Endothelial cell (in vitro differentiated cells): ENCODE measurements around the gene PLCG2. TPM values are rescaled to one million over a fixed set of nuclear protein-coding genes. Genes with fewer than 3 reads are reported as not detected.

Source experiments
- DNase-seq: peaks from one replicate; pipeline ENCODE4 v3.0.0; 2021; ENCODE audit warnings: low spot score
- H3K27ac Mint-ChIP-seq: one replicate; pipeline ENCODE4 v1.8.0; 2021; ENCODE audit warnings: mixed read lengths, inconsistent platforms; ENCODE audit not compliant: unreplicated experiment
- H3K27me3 Mint-ChIP-seq: one replicate; pipeline ENCODE4 v1.8.0; 2021; ENCODE audit warnings: mild to moderate bottlenecking, moderate library complexity, mixed read lengths, inconsistent platforms; ENCODE audit not compliant: unreplicated experiment
- H3K36me3 Mint-ChIP-seq: one replicate; pipeline ENCODE4 v1.8.0; 2021; ENCODE audit warnings: mild to moderate bottlenecking, low read depth, mixed read lengths, inconsistent platforms; ENCODE audit not compliant: unreplicated experiment
- H3K4me1 Mint-ChIP-seq: one replicate; pipeline ENCODE4 v1.8.0; 2021; ENCODE audit warnings: mild to moderate bottlenecking, mixed read lengths, inconsistent platforms; ENCODE audit not compliant: unreplicated experiment
- H3K4me3 Mint-ChIP-seq: one replicate; pipeline ENCODE4 v1.8.0; 2021; ENCODE audit warnings: mild to moderate bottlenecking, mixed read lengths, inconsistent platforms; ENCODE audit not compliant: unreplicated experiment
- H3K9me3 Mint-ChIP-seq: one replicate; pipeline ENCODE4 v1.8.0; 2021; ENCODE audit warnings: mixed read lengths, inconsistent platforms; ENCODE audit not compliant: unreplicated experiment
- CTCF ChIP-seq: fragments of 200-600 bp; sonication (generic); IDR thresholded peaks from one replicate; pipeline ENCODE4 v1.5.0; 2021; ENCODE audit warnings: antibody characterized with exemption; ENCODE audit not compliant: unreplicated experiment
- total RNA-seq: library from RNA; stranded (reverse); fragmentation: NEBNext Ultra II Directional; extraction: Animal tissue kit (Norgen Biotek cat#: 25700); gene quantifications from one replicate; pipeline ENCODE4 v1.2.1, GENCODE V29; 2021; ENCODE audit not compliant: unreplicated experiment

PLCG2 gene
- total RNA-seq, 1 donor from 2014 or later, result 103 TPM

GRCh38 chr16:81879625-81880024 is 100.5 kb downstream of the PLCG2 start:
- Mint-ChIP-seq H3K27ac (no peak overlapping the region), H3K9me3 (no peaks in the 10 kb centered on the region), H3K4me1 (no peaks in the 10 kb centered on the region), H3K4me3 (no peak overlapping the region), H3K36me3 (peaks cover 10% of the 10 kb centered on the region), H3K27me3 (peaks cover 2% of the 10 kb centered on the region)
- peak; percentile 31 for TF ChIP-seq CTCF
- no peak for DNase-seq

- DNase-seq, result no peak
- TF ChIP-seq CTCF, result no peak
- peaks cover 2% of the 10 kb centered on the region for H3K27me3 Mint-ChIP-seq
- H3K27ac Mint-ChIP-seq, result no peak overlapping the region
- H3K4me1 Mint-ChIP-seq, result no peaks in the 10 kb centered on the region
- H3K36me3 Mint-ChIP-seq, result peaks cover 10% of the 10 kb centered on the region
- H3K4me3 Mint-ChIP-seq, result no peak overlapping the region
- H3K9me3 Mint-ChIP-seq, result no peaks in the 10 kb centered on the region
These were observed 101.7 kb downstream of the PLCG2 start for GRCh38 chr16:81880816-81881215.

GRCh38 chr16:81881228-81881627 is 102.1 kb downstream of the PLCG2 start:
- Mint-ChIP-seq H3K27me3 (peaks cover 2% of the 10 kb centered on the region), H3K9me3 (no peaks in the 10 kb centered on the region), H3K4me1 (no peaks in the 10 kb centered on the region), H3K27ac (no peak overlapping the region), H3K4me3 (no peak overlapping the region), H3K36me3 (peaks cover 10% of the 10 kb centered on the region)
- no peak for TF ChIP-seq CTCF
- DNase-seq, result no peak

- no peak overlapping the region for H3K4me3 Mint-ChIP-seq
These were observed 103.5 kb downstream of the PLCG2 start for GRCh38 chr16:81882559-81882958.

GRCh38 chr16:81883235-81883634 is 104.1 kb downstream of the PLCG2 start:
- Mint-ChIP-seq H3K4me1 (peaks cover 8% of the 10 kb centered on the region), H3K4me3 (no peak overlapping the region), H3K9me3 (no peaks in the 10 kb centered on the region), H3K27ac (no peak overlapping the region), H3K36me3 (peaks cover 8% of the 10 kb centered on the region), H3K27me3 (no peaks in the 10 kb centered on the region)
- no peak for TF ChIP-seq CTCF
- DNase-seq, result no peak

More at GRCh38 chr16:81882559-81882958, 103.5 kb downstream of the PLCG2 start:
- no peak overlapping the region for H3K27ac Mint-ChIP-seq
- H3K36me3 Mint-ChIP-seq, result peaks cover 10% of the 10 kb centered on the region
- no peak for DNase-seq
- H3K27me3 Mint-ChIP-seq, result no peaks in the 10 kb centered on the region
- H3K9me3 Mint-ChIP-seq, result no peaks in the 10 kb centered on the region
- no peak for TF ChIP-seq CTCF
- H3K4me1 Mint-ChIP-seq, result peaks cover 3% of the 10 kb centered on the region
